Breast epithelium (tissue), 3 donors: ENCODE results near the gene SIAH1.

Experiments
- POLR2A ChIP-seq: fragments of 450-650 bp; IDR thresholded peaks from one replicate; pipeline ENCODE4 v1.6.1; 2016; ENCODE audit warnings: antibody characterized with exemption, mild to moderate bottlenecking, moderate library complexity
- POLR2AphosphoS5 ChIP-seq, 3 donors: sonication (generic); formaldehyde crosslinking; IDR thresholded peaks; one replicate each; pipeline ENCODE4 v1.6.1; 2017; ENCODE audit warnings: antibody characterized with exemption in 3 of 3
- TF ChIP-seq, protein P1 (sequence below), 3 donors: fragments of 450-650 bp; IDR thresholded peaks; one replicate each; pipeline ENCODE4 v1.5.1; 2016 to 2017; ENCODE audit warnings: antibody characterized with exemption in 3 of 3, mild to moderate bottlenecking in 3 of 3, moderate library complexity in 3 of 3

GRCh38 chr16:48433116-48433849, 48.1 kb upstream of the SIAH1 start:
- TF ChIP-seq, protein P1, sequence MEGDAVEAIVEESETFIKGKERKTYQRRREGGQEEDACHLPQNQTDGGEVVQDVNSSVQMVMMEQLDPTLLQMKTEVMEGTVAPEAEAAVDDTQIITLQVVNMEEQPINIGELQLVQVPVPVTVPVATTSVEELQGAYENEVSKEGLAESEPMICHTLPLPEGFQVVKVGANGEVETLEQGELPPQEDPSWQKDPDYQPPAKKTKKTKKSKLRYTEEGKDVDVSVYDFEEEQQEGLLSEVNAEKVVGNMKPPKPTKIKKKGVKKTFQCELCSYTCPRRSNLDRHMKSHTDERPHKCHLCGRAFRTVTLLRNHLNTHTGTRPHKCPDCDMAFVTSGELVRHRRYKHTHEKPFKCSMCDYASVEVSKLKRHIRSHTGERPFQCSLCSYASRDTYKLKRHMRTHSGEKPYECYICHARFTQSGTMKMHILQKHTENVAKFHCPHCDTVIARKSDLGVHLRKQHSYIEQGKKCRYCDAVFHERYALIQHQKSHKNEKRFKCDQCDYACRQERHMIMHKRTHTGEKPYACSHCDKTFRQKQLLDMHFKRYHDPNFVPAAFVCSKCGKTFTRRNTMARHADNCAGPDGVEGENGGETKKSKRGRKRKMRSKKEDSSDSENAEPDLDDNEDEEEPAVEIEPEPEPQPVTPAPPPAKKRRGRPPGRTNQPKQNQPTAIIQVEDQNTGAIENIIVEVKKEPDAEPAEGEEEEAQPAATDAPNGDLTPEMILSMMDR (IDR thresholded peaks at IDR 0.05), result no peak
- TF ChIP-seq POLR2AphosphoS5 (IDR thresholded peaks at IDR 0.05), result no peak
- no peak for TF ChIP-seq POLR2A
